ENCODE results near the gene LRRC66. TPM values are rescaled to one million over a fixed set of nuclear protein-coding genes. Genes with fewer than 3 reads are reported as not detected.

The LRRC66 gene
- total and polyA plus RNA-seq, 2 of the 13 experiments (the other 11 are each of a cell fraction or from before 2014, with no cell fraction given) = not detected

GRCh38 chr4:52028970-52029369, 8.8 kb upstream of the LRRC66 start:
- Histone ChIP-seq H4K20me1 (ENCODE audit: insufficient read depth, low read length) (no peaks in the 10 kb centered on the region), H3K27ac (ENCODE audit: extremely low read length, insufficient read depth, low read length) (no peak overlapping the region), H3K9ac (ENCODE audit: insufficient read depth, low read depth, low read length) (no peak overlapping the region), H3K27me3 (ENCODE audit: control insufficient read depth in 1 of 2, insufficient read depth in 2 of 2, low read length in 2 of 2) (no peaks in the 10 kb centered on the region), H2AFZ (ENCODE audit: low read length) (no peak overlapping the region), H3K79me2 (ENCODE audit: insufficient read depth, low read length) (no peaks in the 10 kb centered on the region), H3K9me3 (ENCODE audit: low read length) (no peaks in the 10 kb centered on the region), H3K4me2 (ENCODE audit: low read depth, low read length) (no peak overlapping the region), H3K4me1 (ENCODE audit: insufficient read depth, low read length) (no peaks in the 10 kb centered on the region), H3K36me3 (replicated peaks in 1 of 2; ENCODE audit: control insufficient read depth in 1 of 2, insufficient read depth in 2 of 2, low read length in 2 of 2) (no peaks in the 10 kb centered on the region; a peak in 1 of 5 replicates), H3K4me3 (replicated peaks in 1 of 3; ENCODE audit: insufficient read depth in 1 of 3, low read depth in 2 of 3, low read length in 3 of 3) (no peak overlapping the region)
- WGBS (ENCODE audit: low lambda C conversion rate) = 94% methylated on average over 1 of the region's 1 CpG
- intact Hi-C loops (cut with micrococcal nuclease; ENCODE audit: unreplicated experiment) = no loop called here
- ATAC-seq (no peak), FAIRE-seq (no peak), DNase-seq (ENCODE audit: low spot score) (no peak)
- no TSS peak for BruUV-seq (replicated peaks)
- TF ChIP-seq ISL2 (CRISPR knock-in tag; IDR thresholded peaks at IDR 0.05) (no peak), NAIF1 (CRISPR knock-in tag; IDR thresholded peaks at IDR 0.05; ENCODE audit: borderline replicate concordance) (no peak), SRSF4 (IDR thresholded peaks at IDR 0.05; ENCODE audit: low read depth, low read length, poor library complexity, severe bottlenecking) (no peak), TGIF2 (CRISPR knock-in tag; IDR thresholded peaks at IDR 0.05) (no peak), NONO (IDR thresholded peaks at IDR 0.05) (no peak), NONO (CRISPR knock-in tag; conservative IDR thresholded peaks at IDR 0.05) (no peak), IKZF4 (CRISPR knock-in tag; IDR thresholded peaks at IDR 0.05; ENCODE audit: borderline replicate concordance, low read depth, not compliant biosample characterization) (no peak), POGZ (CRISPR knock-in tag; IDR thresholded peaks at IDR 0.05) (no peak), REXO4 (CRISPR knock-in tag; IDR thresholded peaks at IDR 0.05; ENCODE audit: borderline replicate concordance) (no peak)
- TF ChIP-seq, protein P1, sequence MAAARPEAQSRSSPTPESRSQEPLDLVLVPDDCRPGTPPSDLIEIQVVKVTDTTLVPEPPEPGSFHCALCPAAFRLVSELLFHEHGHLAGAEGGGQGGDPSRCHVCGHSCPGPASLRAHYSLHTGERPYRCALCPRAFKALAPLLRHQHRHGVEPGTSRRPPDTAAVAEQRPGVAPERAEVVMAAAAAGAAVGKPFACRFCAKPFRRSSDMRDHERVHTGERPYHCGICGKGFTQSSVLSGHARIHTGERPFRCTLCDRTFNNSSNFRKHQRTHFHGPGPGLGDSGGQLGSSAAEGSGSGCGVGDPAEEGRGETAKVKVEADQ (CRISPR knock-in tag; IDR thresholded peaks at IDR 0.05; ENCODE audit: borderline replicate concordance) = no peak
- TF ChIP-seq, protein P2, sequence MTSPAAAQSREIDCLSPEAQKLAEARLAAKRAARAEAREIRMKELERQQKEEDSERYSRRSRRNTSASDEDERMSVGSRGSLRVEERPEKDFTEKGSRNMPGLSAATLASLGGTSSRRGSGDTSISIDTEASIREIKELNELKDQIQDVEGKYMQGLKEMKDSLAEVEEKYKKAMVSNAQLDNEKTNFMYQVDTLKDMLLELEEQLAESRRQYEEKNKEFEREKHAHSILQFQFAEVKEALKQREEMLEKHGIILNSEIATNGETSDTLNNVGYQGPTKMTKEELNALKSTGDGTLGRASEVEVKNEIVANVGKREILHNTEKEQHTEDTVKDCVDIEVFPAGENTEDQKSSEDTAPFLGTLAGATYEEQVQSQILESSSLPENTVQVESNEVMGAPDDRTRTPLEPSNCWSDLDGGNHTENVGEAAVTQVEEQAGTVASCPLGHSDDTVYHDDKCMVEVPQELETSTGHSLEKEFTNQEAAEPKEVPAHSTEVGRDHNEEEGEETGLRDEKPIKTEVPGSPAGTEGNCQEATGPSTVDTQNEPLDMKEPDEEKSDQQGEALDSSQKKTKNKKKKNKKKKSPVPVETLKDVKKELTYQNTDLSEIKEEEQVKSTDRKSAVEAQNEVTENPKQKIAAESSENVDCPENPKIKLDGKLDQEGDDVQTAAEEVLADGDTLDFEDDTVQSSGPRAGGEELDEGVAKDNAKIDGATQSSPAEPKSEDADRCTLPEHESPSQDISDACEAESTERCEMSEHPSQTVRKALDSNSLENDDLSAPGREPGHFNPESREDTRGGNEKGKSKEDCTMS (CRISPR knock-in tag; conservative IDR thresholded peaks at IDR 0.05) = no peak
- in situ Hi-C loops (cut with HindIII; ENCODE audit: extremely low pct_ligation_motif_present, low pct_unique_long_range_greater_than_20kb) = no loop called here
- POLR2A ChIA-PET = no interaction called here
- CTCF ChIA-PET (ENCODE audit: low intra/inter-chr PET ratio, low total read pairs) = no interaction called here

Data from HepG2 (cell line).